ENCODE measurements around the gene ABCF3. TPM values are rescaled to one million over a fixed set of nuclear protein-coding genes. Genes with fewer than 3 reads are reported as not detected.

The ABCF3 gene
- total RNA-seq, 4 donors from 2014 or later: 58.6 to 286 (median 133) TPM

DNA sequence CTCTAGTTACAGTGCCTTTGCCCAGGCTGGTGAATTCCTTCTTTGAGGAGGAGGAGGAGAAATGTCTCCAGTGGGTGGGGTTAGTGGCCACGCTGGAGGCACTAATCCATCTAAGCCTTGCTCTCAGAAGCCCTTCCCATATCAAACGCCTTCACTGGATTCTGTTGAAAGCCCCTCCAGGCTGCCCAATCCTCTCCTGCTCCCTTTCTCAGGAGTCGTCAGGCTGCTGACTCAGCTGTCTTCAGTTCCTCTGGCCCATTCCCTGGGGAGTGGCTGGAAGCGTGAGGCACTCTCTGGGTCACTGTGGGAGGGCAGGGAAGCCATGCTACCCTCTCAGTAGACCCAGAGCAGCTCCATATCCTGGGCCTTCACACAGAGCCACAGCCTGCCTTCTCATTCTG, 8.7 kb upstream of the ABCF3 start:
- intact Hi-C loops (cut with DNase I; ENCODE audit: low total_unique reads): no loop called here
- in situ Hi-C loops (cut with MboI; ENCODE audit: low pct_ligation_motif_present in 1 of 4, low pct_unique_long_range_greater_than_20kb in 1 of 4, low sequenced_read_pairs in 3 of 4): no loop called here
- H3K36me3 ChIP-seq: peaks cover 0 to 39% (median 14%) of the 10 kb centered on the region in 4 donors
- 51 to 67% methylated on average over 1 to 4 of the region's 4 CpGs for WGBS, 2 donors (ENCODE audit: low coverage in 1 of 2)
- no peaks in the 10 kb centered on the region for H3K9me3 ChIP-seq
- no peak for DNase-seq
- no peak for TF ChIP-seq EP300 (IDR thresholded peaks at IDR 0.05; ENCODE audit: low read depth)
- no peak for TF ChIP-seq POLR2A (IDR thresholded peaks at IDR 0.05)
- TF ChIP-seq POLR2AphosphoS5 (IDR thresholded peaks at IDR 0.05): no peak
- TF ChIP-seq CTCF (IDR thresholded peaks at IDR 0.05): no peak
- H3K4me3 ChIP-seq: peak overlapping the region in 1 of 4 donors; percentile 80
- H3K27ac ChIP-seq: peak overlapping the region; percentile 90 to 98 (median 95)
- peaks cover 19 to 38% (median 29%) of the 10 kb centered on the region in 4 donors for H3K4me1 ChIP-seq
- no peaks in the 10 kb centered on the region for H3K27me3 ChIP-seq

DNA sequence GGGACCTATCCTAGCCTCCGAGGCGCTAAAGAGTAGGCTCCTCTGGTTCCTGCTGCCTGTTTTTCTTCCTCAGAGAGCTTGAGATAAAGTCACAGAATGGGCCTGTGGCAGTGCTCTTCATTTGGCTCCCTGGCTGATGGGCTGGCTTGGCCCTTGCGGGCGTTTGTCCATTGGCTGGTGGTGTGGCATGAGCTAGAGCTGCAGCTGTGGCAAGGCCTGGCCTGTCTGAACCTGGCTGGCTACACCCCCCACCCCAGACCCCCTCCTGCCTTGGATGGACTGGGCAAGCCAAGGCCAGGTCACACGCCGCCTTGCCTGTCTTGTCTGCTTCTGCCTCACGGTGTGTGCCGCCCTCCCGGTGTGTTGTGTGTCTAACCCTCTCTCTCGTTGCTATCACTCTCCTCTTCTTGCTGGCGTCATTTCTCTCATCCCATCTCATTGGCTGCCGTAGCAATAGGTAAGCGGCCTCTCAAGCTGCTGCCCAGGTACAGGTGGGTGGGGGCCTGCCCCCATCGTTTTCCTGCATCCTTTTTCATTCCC, 8.2 kb upstream of the ABCF3 start:
- intact Hi-C loops (cut with DNase I; ENCODE audit: low total_unique reads): no loop called here
- no peak for DNase-seq
- H3K27me3 ChIP-seq: no peaks in the 10 kb centered on the region
- WGBS, 2 donors (ENCODE audit: low coverage in 1 of 2): 80 to 86% methylated on average over 1 to 13 of the region's 14 CpGs
- H3K4me1 ChIP-seq: peaks cover 19 to 38% (median 29%) of the 10 kb centered on the region in 4 donors
- TF ChIP-seq EP300 (IDR thresholded peaks at IDR 0.05; ENCODE audit: low read depth) (no peak), CTCF (IDR thresholded peaks at IDR 0.05) (no peak), POLR2AphosphoS5 (IDR thresholded peaks at IDR 0.05) (no peak), POLR2A (IDR thresholded peaks at IDR 0.05) (no peak)
- in situ Hi-C loops (cut with MboI; ENCODE audit: low pct_ligation_motif_present in 1 of 4, low pct_unique_long_range_greater_than_20kb in 1 of 4, low sequenced_read_pairs in 3 of 4): no loop called here
- H3K9me3 ChIP-seq: no peaks in the 10 kb centered on the region
- no peak overlapping the region for H3K4me3 ChIP-seq
- H3K27ac ChIP-seq: peak overlapping the region in 2 of 4 donors; percentile 94 to 96
- peaks cover 0 to 44% (median 17%) of the 10 kb centered on the region in 4 donors for H3K36me3 ChIP-seq

DNA sequence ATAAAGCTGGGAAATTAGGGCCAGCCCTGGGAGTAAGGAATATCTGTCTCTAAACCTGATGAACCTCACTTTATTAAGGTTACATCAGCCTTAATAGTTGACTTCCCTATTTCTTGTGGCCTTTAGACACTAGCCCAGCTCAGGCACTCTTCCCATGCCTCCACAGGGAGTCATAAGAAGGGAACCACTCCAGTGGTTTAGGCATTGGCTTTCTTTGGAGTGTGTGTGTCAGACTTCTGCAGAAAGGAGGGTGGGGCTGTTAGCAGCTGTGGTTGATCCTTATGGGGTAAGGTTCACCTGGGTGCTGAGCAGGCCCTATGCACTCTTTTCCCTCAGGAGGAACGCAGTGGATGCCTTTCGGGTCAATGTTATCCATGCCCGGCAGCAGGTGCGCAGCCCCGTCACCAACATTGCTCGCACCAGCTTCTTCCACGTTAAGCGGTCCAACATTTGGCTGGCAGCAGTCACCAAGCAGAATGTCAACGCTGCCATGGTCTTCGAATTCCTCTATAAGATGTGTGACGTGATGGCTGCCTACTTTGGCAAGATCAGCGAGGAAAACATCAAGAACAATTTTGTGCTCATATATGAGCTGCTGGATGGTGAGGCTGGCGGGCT, 7.4 kb upstream of the ABCF3 start:
- H3K27me3 ChIP-seq: no peaks in the 10 kb centered on the region
- DNase-seq: no peak
- intact Hi-C loops (cut with DNase I; ENCODE audit: low total_unique reads): no loop called here
- in situ Hi-C loops (cut with MboI; ENCODE audit: low pct_ligation_motif_present in 1 of 4, low pct_unique_long_range_greater_than_20kb in 1 of 4, low sequenced_read_pairs in 3 of 4): no loop called here
- TF ChIP-seq CTCF (IDR thresholded peaks at IDR 0.05) (no peak), EP300 (IDR thresholded peaks at IDR 0.05; ENCODE audit: low read depth) (no peak), POLR2AphosphoS5 (IDR thresholded peaks at IDR 0.05) (no peak), POLR2A (IDR thresholded peaks at IDR 0.05) (no peak)
- peaks cover 0 to 52% (median 25%) of the 10 kb centered on the region in 4 donors for H3K36me3 ChIP-seq
- H3K27ac ChIP-seq: no peak overlapping the region
- no peak overlapping the region for H3K4me3 ChIP-seq
- H3K9me3 ChIP-seq: no peaks in the 10 kb centered on the region
- H3K4me1 ChIP-seq: peaks cover 18 to 38% (median 29%) of the 10 kb centered on the region in 4 donors
- WGBS, 2 donors (ENCODE audit: low coverage in 1 of 2): 95 to 97% methylated on average over 10 to 13 of the region's 13 CpGs

DNA sequence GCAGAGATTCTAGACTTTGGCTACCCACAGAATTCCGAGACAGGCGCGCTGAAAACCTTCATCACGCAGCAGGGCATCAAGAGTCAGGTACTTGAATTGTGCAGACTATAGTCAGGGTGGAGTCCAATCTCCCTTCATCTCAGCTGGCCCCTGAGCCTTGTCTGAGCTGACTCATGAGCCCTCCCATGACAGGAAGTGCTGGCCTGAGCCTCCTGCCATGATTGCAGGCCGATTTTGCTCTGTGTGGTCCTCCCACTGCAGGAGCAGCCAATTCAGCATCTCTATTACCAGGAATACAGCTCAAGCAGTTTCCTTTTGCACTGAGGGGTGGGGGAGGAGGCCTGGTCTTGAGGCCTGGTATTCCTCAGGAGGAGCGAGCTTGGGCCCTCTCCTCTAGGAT, 5.8 kb upstream of the ABCF3 start:
- 83% methylated on average over 6 of the region's 6 CpGs; no CpG with 5 or more reads in 1 of the 2 donors for WGBS, 2 donors (ENCODE audit: low coverage in 1 of 2)
- DNase-seq: no peak
- Histone ChIP-seq H3K4me1 (peaks cover 14 to 32% (median 29%) of the 10 kb centered on the region in 4 donors), H3K27ac (no peak overlapping the region), H3K36me3 (peaks cover 0 to 57% (median 28%) of the 10 kb centered on the region in 4 donors), H3K9me3 (no peaks in the 10 kb centered on the region), H3K27me3 (no peaks in the 10 kb centered on the region), H3K4me3 (no peak overlapping the region)
- intact Hi-C loops (cut with DNase I; ENCODE audit: low total_unique reads): loop anchor here (10.0 kb wide), 1 partner anchor 45 kb away; the partner anchor contains the start of gene EIF2B5
- no peak for TF ChIP-seq POLR2AphosphoS5 (IDR thresholded peaks at IDR 0.05)
- TF ChIP-seq CTCF (IDR thresholded peaks at IDR 0.05): no peak
- TF ChIP-seq EP300 (IDR thresholded peaks at IDR 0.05; ENCODE audit: low read depth): no peak
- TF ChIP-seq POLR2A (IDR thresholded peaks at IDR 0.05): no peak
- in situ Hi-C loops (cut with MboI; ENCODE audit: low pct_ligation_motif_present in 1 of 4, low pct_unique_long_range_greater_than_20kb in 1 of 4, low sequenced_read_pairs in 3 of 4): no loop called here
